IMR-90 (cell line): ENCODE data around the gene NR2C2. TPM values are rescaled to one million over a fixed set of nuclear protein-coding genes. Genes with fewer than 3 reads are reported as not detected.

Experiments
- ATAC-seq: fragments of 200-7000 bp; cut with Tn5 transposase; 2 replicates; pipeline ENCODE4 v1.9.1; 2020; ENCODE audit warnings: low read depth, mild to moderate bottlenecking, moderate library complexity
- BruUV-seq: library from RNA; stranded (reverse); fragments of 400-500 nt; replicated peaks from 2 replicates; lab custom pipeline; 2021; lab: Mats Ljungman, UMichigan
- CTCF ChIA-PET: fragments of 300-600 bp; formaldehyde crosslinking; extraction: SDS; loops from one replicate; lab custom pipeline; 2021; ENCODE audit warnings: antibody characterized with exemption; lab: Yijun Ruan, JAX
- POLR2A ChIA-PET: fragments of 300-600 bp; sonication (Branson Sonifier 250); formaldehyde crosslinking; loops from one replicate; lab custom pipeline; 2022; ENCODE audit warnings: antibody characterized with exemption; ENCODE audit not compliant: unreplicated experiment; lab: Charles Lee
- DNase-seq: peaks from one replicate; pipeline ENCODE4 v3.0.0; 2013
- H2AFZ ChIP-seq: replicated peaks from 2 replicates; pipeline ENCODE3; 2013; ENCODE audit warnings: low read length, mild to moderate bottlenecking; ENCODE audit not compliant: poor library complexity
- H2AK5ac ChIP-seq: 2 replicates; pipeline ENCODE4 v1.6.1; 2013; ENCODE audit warnings: low read depth, low read length, inconsistent platforms
- H2AK9ac ChIP-seq: replicated peaks from 2 replicates; pipeline ENCODE3; 2013; ENCODE audit warnings: mild to moderate bottlenecking, low read depth, low read length, moderate library complexity; ENCODE audit not compliant: poor library complexity
- H2BK120ac ChIP-seq: 2 replicates; pipeline ENCODE4 v1.6.1; 2013; ENCODE audit warnings: low read depth, low read length, inconsistent platforms
- H2BK15ac ChIP-seq: 3 replicates; pipeline ENCODE4 v1.6.1; 2013; ENCODE audit warnings: low read depth, low read length, inconsistent platforms
- H2BK20ac ChIP-seq: 2 replicates; pipeline ENCODE4 v1.6.1; 2013; ENCODE audit warnings: low read depth, mild to moderate bottlenecking, inconsistent platforms, low read length, moderate library complexity
- H2BK5ac ChIP-seq: 2 replicates; pipeline ENCODE4 v1.6.1; 2013; ENCODE audit warnings: mild to moderate bottlenecking, low read depth, low read length, inconsistent platforms; ENCODE audit not compliant: poor library complexity, severe bottlenecking
- H3K14ac ChIP-seq: replicated peaks from 2 replicates; pipeline ENCODE4 v1.6.1; 2013; ENCODE audit warnings: low read depth, low read length, inconsistent platforms
- H3K18ac ChIP-seq: 2 replicates; pipeline ENCODE4 v1.6.1; 2013; ENCODE audit warnings: low read depth, low read length, control low read depth
- H3K23ac ChIP-seq: 2 replicates; pipeline ENCODE4 v1.6.1; 2013; ENCODE audit warnings: low read depth, low read length, inconsistent platforms
- H3K27ac ChIP-seq: 2 replicates; pipeline ENCODE4 v1.5.1; 2013; ENCODE audit warnings: mild to moderate bottlenecking, control low read depth, low read length; ENCODE audit not compliant: insufficient read depth
- H3K27me3 ChIP-seq: 2 replicates; pipeline ENCODE4 v1.6.1; 2013; ENCODE audit warnings: low read length; ENCODE audit not compliant: control insufficient read depth, insufficient read depth
- H3K36me3 ChIP-seq: 2 replicates; pipeline ENCODE4 v1.6.1; 2013; ENCODE audit warnings: low read length, mixed read lengths; ENCODE audit not compliant: control insufficient read depth, insufficient read depth
- H3K4ac ChIP-seq: 2 replicates; pipeline ENCODE4 v1.6.1; 2013; ENCODE audit warnings: low read depth, low read length, inconsistent platforms
- H3K4me1 ChIP-seq: 2 replicates; pipeline ENCODE4 v1.6.1; 2013; ENCODE audit warnings: low read length, mixed read lengths; ENCODE audit not compliant: control insufficient read depth, insufficient read depth
- H3K4me2 ChIP-seq: 2 replicates; pipeline ENCODE4 v1.6.1; 2013; ENCODE audit warnings: low read depth, mild to moderate bottlenecking, control low read depth, low read length, moderate library complexity
- H3K4me3 ChIP-seq: 2 replicates; pipeline ENCODE4 v1.5.1; 2013; ENCODE audit warnings: low read depth, mild to moderate bottlenecking, control low read depth, low read length, moderate library complexity; ENCODE audit not compliant: insufficient read depth
- H3K56ac ChIP-seq: 2 replicates; pipeline ENCODE4 v1.6.1; 2013; ENCODE audit warnings: low read length, inconsistent platforms; ENCODE audit not compliant: insufficient read depth; ENCODE audit errors: extremely low read depth
- H3K79me1 ChIP-seq, 2 experiments: 2 replicates each; pipeline ENCODE4 v1.6.1; 2013; ENCODE audit warnings: low read length in 2 of 2, inconsistent platforms in 1 of 2, low read depth in 1 of 2
- H3K9ac ChIP-seq: 2 replicates; pipeline ENCODE4 v1.6.1; 2013; ENCODE audit warnings: low read depth, low read length, control low read depth
- H3K9me1 ChIP-seq: 2 replicates; pipeline ENCODE4 v1.6.1; 2013; ENCODE audit warnings: low read length, inconsistent platforms; ENCODE audit not compliant: insufficient read depth
- H3K9me3 ChIP-seq: 2 replicates; pipeline ENCODE4 v1.6.1; 2013; ENCODE audit warnings: low read length; ENCODE audit not compliant: control insufficient read depth, insufficient read depth
- H4K20me1 ChIP-seq: 2 replicates; pipeline ENCODE4 v1.6.1; 2013; ENCODE audit warnings: low read length, inconsistent platforms; ENCODE audit not compliant: insufficient read depth
- H4K5ac ChIP-seq: 2 replicates; pipeline ENCODE4 v1.6.1; 2013; ENCODE audit warnings: mild to moderate bottlenecking, low read depth, low read length, control low read depth
- H4K8ac ChIP-seq, 2 experiments: 2 replicates each; pipeline ENCODE4 v1.6.1; 2013; ENCODE audit warnings: low read depth in 2 of 2, low read length in 2 of 2, control low read depth in 1 of 2, inconsistent platforms in 1 of 2
- H4K91ac ChIP-seq: 2 replicates; pipeline ENCODE4 v1.6.1; 2013; ENCODE audit warnings: low read depth, low read length, inconsistent platforms; ENCODE audit not compliant: insufficient read depth
- CEBPB ChIP-seq: IDR thresholded peaks from 2 replicates; pipeline ENCODE4 v1.6.1; 2012; ENCODE audit warnings: low read depth, low read length, improper control_type of control experiment
- MXI1 ChIP-seq: IDR thresholded peaks from 2 replicates; pipeline ENCODE4 v1.6.1; 2012; ENCODE audit warnings: low read depth, mild to moderate bottlenecking, low read length, moderate library complexity, borderline replicate concordance
- WGBS, 2 experiments: methylation state at CpG; one replicate each; pipeline versions ENCODE4 v1.1.5 to v1.1.7; 2013; ENCODE audit warnings: missing lambda C conversion rate in 2 of 2; ENCODE audit not compliant: insufficient read length in 1 of 2; ENCODE audit errors: extremely low coverage in 2 of 2; 5-methylcytosine and 5-hydroxymethylcytosine counted together
- dilution Hi-C: fragments of 300-500 bp; cut with HindIII; formaldehyde crosslinking; loops from one replicate; pipeline ENCODE4 v1.14.3; 2018; ENCODE audit warnings: low sequenced_read_pairs; ENCODE audit not compliant: unreplicated experiment
- in situ Hi-C: fragments of 300-500 bp; cut with MboI; formaldehyde crosslinking; loops from 3 replicates; pipeline ENCODE4 v1.14.3; 2019; ENCODE audit warnings: low sequenced_read_pairs, inconsistent platforms, mixed read lengths
- intact Hi-C: fragments of 100-400 bp; cut with micrococcal nuclease; formaldehyde crosslinking; loops from 2 replicates; pipeline ENCODE4 v1.10.0; 2022
- polyA plus RNA-seq, 3 experiments: library from polyadenylated mRNA; depleted of rRNA; stranded (reverse); fragments of >200 nt; gene quantifications; 2 replicates each; pipeline ENCODE4 v1.2.3, GENCODE V29; 2012; ENCODE audit warnings: low replicate concordance in 1 of 3
- total RNA-seq: library from RNA; depleted of rRNA; stranded (reverse); fragments of >200 nt; gene quantifications from 2 replicates; pipeline ENCODE4 v1.2.3, GENCODE V29; 2012

Gene NR2C2
- total and polyA plus RNA-seq, 2 of the 4 experiments (the other 2 are of a cell fraction): 10.4 to 13.8 TPM

DNA sequence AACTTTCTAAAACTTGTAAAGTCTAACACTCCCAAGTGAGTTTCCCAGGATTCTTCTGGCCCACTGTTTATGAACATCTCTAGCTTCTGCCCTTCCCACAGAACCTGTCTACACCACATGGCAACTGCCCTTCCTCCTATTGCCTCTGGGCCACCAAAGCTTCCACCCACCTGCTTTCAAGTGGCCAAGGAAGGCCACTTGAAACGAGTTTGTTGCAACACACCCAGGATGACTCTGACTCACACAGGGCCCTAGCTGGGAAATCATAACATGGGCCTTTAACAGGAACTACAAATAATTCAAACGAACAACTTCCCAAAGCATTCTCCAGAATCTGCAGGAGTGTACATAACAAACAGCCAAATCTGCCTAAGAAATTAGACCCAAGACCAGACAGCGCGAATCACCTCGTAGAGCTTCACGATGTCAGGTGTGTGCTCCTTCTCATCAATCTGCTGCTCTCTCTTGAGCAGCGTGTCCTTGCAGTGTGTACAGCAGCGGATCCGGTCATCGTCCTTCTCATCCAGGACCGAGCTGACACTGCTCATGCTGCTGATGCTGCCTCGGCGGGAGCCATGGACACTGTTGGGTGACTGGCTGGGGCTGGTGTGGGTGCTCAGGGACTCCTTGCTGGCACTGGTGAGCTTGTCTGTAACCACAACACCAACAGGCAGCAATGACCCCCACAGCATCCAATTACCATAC, 134.7 kb downstream of the NR2C2 start:
- 0 out of 2 replicates have a peak, but pooled peaks cover 2% of the 10 kb centered on the region for H3K4me1 ChIP-seq
- no peak overlapping the region for H3K4me3 ChIP-seq
- no peak overlapping the region for H3K4ac ChIP-seq
- H3K23ac ChIP-seq: no peak overlapping the region
- H4K5ac ChIP-seq: no peak overlapping the region
- no peak overlapping the region for H4K8ac ChIP-seq
- in situ Hi-C loops: no loop called here
- no peak for TF ChIP-seq MXI1
- TF ChIP-seq CEBPB: peak; percentile 88
- no peak overlapping the region for H2AFZ ChIP-seq
- no peak overlapping the region for H2BK120ac ChIP-seq
- BruUV-seq: no TSS peak
- CTCF ChIA-PET: interaction anchor here (1.1 kb wide), 1 partner anchor 10 kb away, joined by 3 read pairs; no protein-coding TSS in a partner anchor
- peaks cover 53% of the 10 kb centered on the region for H3K36me3 ChIP-seq
- intact Hi-C loops: no loop called here
- H2BK5ac ChIP-seq: no peak overlapping the region
- no peak overlapping the region for H2AK5ac ChIP-seq
- DNase-seq (peak; percentile 59), ATAC-seq (peak; percentile 73)
- no peak overlapping the region for H3K4me2 ChIP-seq
- dilution Hi-C loops: no loop called here
- H3K56ac ChIP-seq: no peak overlapping the region
- POLR2A ChIA-PET: no interaction called here
- no peak overlapping the region for H3K9ac ChIP-seq
- no peaks in the 10 kb centered on the region for H3K9me3 ChIP-seq
- H4K91ac ChIP-seq: no peak overlapping the region
- peaks cover 9% of the 10 kb centered on the region; the same call in 1 of the 2 replicates for H3K9me1 ChIP-seq
- H3K27me3 ChIP-seq: no peaks in the 10 kb centered on the region
- no peak overlapping the region for H3K18ac ChIP-seq
- H2BK20ac ChIP-seq: no peak overlapping the region
- WGBS, 2 experiments: 83% methylated on average over 3 of the region's 13 CpGs; no CpG with 5 or more reads in 1 of the 2 experiments
- H2BK15ac ChIP-seq: no peak overlapping the region
- peaks cover 0 to 3% of the 10 kb centered on the region in 2 experiments; a peak in 1 of 4 replicates for H3K79me1 ChIP-seq
- H3K14ac ChIP-seq: no peak overlapping the region
- no peaks in the 10 kb centered on the region for H4K20me1 ChIP-seq
- H2AK9ac ChIP-seq: no peak overlapping the region
- peak overlapping the region; percentile 5; the same call in 1 of the 2 replicates for H3K27ac ChIP-seq
